BJ (cell line): ENCODE data around the gene FTO. TPM values are rescaled to one million over a fixed set of nuclear protein-coding genes. Genes with fewer than 3 reads are reported as not detected.
"Not testable (repeated sequence)": the region's sequence is repeated elsewhere in the genome, so short reads cannot be mapped to it uniquely, and the experiment has no call there.

ENCODE experiments used
- CTCF ChIA-PET: fragments of 350-600 bp; formaldehyde crosslinking; extraction: SDS; loops from one replicate; lab custom pipeline; 2021; ENCODE audit warnings: antibody characterized with exemption, inconsistent platforms; lab: Yijun Ruan, JAX
- POLR2A ChIA-PET: fragments of 300-600 bp; sonication (Branson Sonifier 250); formaldehyde crosslinking; extraction: SDS; loops from one replicate; lab custom pipeline; 2021; ENCODE audit warnings: antibody characterized with exemption; lab: Charles Lee
- DNase-seq: peaks from one replicate; pipeline ENCODE4 v3.0.0-alpha.2; 2011; ENCODE audit warnings: low read depth
- H3K27me3 ChIP-seq: 2 replicates; pipeline ENCODE4 v1.6.0; 2011; ENCODE audit warnings: low read length; ENCODE audit not compliant: control insufficient read depth, insufficient read depth
- H3K36me3 ChIP-seq: 2 replicates; pipeline ENCODE4 v1.5.1; 2011; ENCODE audit warnings: low read length; ENCODE audit not compliant: control insufficient read depth, insufficient read depth
- H3K4me3 ChIP-seq: 2 replicates; pipeline ENCODE4 v1.5.1; 2011; ENCODE audit warnings: low read depth, mild to moderate bottlenecking, control low read depth, low read length
- polyA plus RNA-seq: library from polyadenylated mRNA; depleted of rRNA; stranded (reverse); fragments of >200 nt; gene quantifications from 2 replicates; pipeline ENCODE4 v1.2.3, GENCODE V29; 2011
- TF ChIP-seq, protein P1 (sequence below): IDR thresholded peaks from 2 replicates; pipeline ENCODE4 v1.5.1; 2011; ENCODE audit warnings: low read depth, mild to moderate bottlenecking, control low read depth, inconsistent platforms, low read length, moderate library complexity; ENCODE audit not compliant: insufficient read depth

Gene FTO
- polyA plus RNA-seq, 1 experiment, result 86.3 TPM

- ChIA-PET POLR2A (no interaction called here), CTCF (no interaction called here)
- no peak for DNase-seq
- Histone ChIP-seq H3K4me3 (no peak overlapping the region), H3K36me3 (no peaks in the 10 kb centered on the region), H3K27me3 (no peaks in the 10 kb centered on the region)
- TF ChIP-seq, protein P1, sequence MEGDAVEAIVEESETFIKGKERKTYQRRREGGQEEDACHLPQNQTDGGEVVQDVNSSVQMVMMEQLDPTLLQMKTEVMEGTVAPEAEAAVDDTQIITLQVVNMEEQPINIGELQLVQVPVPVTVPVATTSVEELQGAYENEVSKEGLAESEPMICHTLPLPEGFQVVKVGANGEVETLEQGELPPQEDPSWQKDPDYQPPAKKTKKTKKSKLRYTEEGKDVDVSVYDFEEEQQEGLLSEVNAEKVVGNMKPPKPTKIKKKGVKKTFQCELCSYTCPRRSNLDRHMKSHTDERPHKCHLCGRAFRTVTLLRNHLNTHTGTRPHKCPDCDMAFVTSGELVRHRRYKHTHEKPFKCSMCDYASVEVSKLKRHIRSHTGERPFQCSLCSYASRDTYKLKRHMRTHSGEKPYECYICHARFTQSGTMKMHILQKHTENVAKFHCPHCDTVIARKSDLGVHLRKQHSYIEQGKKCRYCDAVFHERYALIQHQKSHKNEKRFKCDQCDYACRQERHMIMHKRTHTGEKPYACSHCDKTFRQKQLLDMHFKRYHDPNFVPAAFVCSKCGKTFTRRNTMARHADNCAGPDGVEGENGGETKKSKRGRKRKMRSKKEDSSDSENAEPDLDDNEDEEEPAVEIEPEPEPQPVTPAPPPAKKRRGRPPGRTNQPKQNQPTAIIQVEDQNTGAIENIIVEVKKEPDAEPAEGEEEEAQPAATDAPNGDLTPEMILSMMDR, result no peak
These were observed 13.2 kb upstream of the FTO start for GRCh38 chr16:53690771-53691170.

GRCh38 chr16:53692146-53692545 is 11.8 kb upstream of the FTO start:
- TF ChIP-seq, protein P1, result peak; percentile 44
- DNase-seq, result no peak
- ChIA-PET POLR2A (no interaction called here), CTCF (interaction anchor here (0.7 to 1.2 kb wide), 3 partner anchors 14 to 97 kb away, joined by 3 to 4 read pairs (median 3); no protein-coding TSS in a partner anchor)
- no peaks in the 10 kb centered on the region for H3K27me3 ChIP-seq
- no peak overlapping the region for H3K4me3 ChIP-seq
- no peaks in the 10 kb centered on the region for H3K36me3 ChIP-seq

DNA sequence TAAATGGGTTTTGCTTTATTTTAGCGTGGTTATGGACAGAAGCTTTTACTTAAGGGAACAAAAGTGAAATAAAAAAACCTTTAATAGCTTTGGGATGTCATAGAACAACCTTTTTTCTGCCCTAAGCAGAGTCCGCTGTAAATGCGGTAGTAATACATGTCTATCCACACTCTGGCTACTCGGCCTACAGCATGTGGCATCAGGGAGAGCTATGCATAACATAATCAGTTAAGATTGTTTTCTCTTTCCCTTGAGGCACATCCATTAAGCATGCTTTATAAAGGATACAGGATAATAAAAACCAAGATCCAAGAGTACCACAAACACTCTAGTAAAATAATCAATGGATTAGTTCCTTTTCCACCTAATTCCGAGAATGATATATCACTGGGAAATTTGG is 10.6 kb upstream of the FTO start:
- DNase-seq, result no peak
- TF ChIP-seq, protein P1, result no peak
- no peaks in the 10 kb centered on the region for H3K36me3 ChIP-seq
- ChIA-PET POLR2A (no interaction called here), CTCF (interaction anchor here (0.8 kb wide), 1 partner anchor 9 kb away, joined by 3 read pairs; no protein-coding TSS in a partner anchor)
- no peaks in the 10 kb centered on the region for H3K27me3 ChIP-seq
- no peak overlapping the region for H3K4me3 ChIP-seq

- Histone ChIP-seq H3K4me3 (no peak overlapping the region), H3K27me3 (no peaks in the 10 kb centered on the region), H3K36me3 (peaks cover 2% of the 10 kb centered on the region; the same call in 1 of the 2 replicates)
- peak; percentile 63 for DNase-seq
- TF ChIP-seq, protein P1, result no peak
- ChIA-PET POLR2A (no interaction called here), CTCF (no interaction called here)
These were observed 8.9 kb upstream of the FTO start for GRCh38 chr16:53695070-53695469.

- POLR2A ChIA-PET, H3K4me3 ChIP-seq, H3K27me3 ChIP-seq, DNase-seq, CTCF ChIA-PET, H3K36me3 ChIP-seq: not testable (repeated sequence)
These were observed 5.7 kb upstream of the FTO start for GRCh38 chr16:53698271-53698670.

DNA sequence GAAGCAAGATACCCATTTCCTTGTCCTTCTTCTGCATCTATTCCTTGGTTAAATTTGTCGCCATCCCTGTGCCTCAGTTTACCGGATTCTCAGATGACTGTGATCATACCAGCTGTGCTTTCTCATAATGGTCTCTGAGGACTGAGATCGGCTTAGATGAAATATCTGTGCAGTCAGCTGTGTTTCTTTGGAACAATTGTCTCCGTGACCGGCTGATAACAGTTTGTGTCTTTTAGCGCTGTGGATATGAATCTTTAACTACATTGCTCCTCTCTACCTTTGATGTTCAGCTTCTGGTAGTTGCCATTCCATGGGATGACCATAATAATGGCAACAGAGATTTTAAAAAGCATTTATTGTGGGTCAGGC is 473 bp downstream of the FTO start:
- TF ChIP-seq, protein P1, result no peak
- ChIA-PET CTCF (interaction anchor here (1.1 kb wide), 1 partner anchor 10 kb away, joined by 6 read pairs; no protein-coding TSS in a partner anchor), POLR2A (no interaction called here)
- H3K36me3 ChIP-seq, result peaks cover 2% of the 10 kb centered on the region; the same call in 1 of the 2 replicates
- no peaks in the 10 kb centered on the region for H3K27me3 ChIP-seq
- DNase-seq, result no peak
- peak overlapping the region; percentile 60 for H3K4me3 ChIP-seq
